IMR-90 (cell line): Measurements from ENCODE around the gene ANKRD13D. TPM values are rescaled to one million over a fixed set of nuclear protein-coding genes. Genes with fewer than 3 reads are reported as not detected.

Experiments
- ATAC-seq: fragments of 200-7000 bp; cut with Tn5 transposase; 2 replicates; pipeline ENCODE4 v1.9.1; 2020; ENCODE audit warnings: low read depth, mild to moderate bottlenecking, moderate library complexity
- BruUV-seq: library from RNA; stranded (reverse); fragments of 400-500 nt; replicated peaks from 2 replicates; lab custom pipeline; 2021; lab: Mats Ljungman, UMichigan
- CTCF ChIA-PET: fragments of 300-600 bp; formaldehyde crosslinking; extraction: SDS; loops from one replicate; lab custom pipeline; 2021; ENCODE audit warnings: antibody characterized with exemption; lab: Yijun Ruan, JAX
- POLR2A ChIA-PET: fragments of 300-600 bp; sonication (Branson Sonifier 250); formaldehyde crosslinking; loops from one replicate; lab custom pipeline; 2022; ENCODE audit warnings: antibody characterized with exemption; ENCODE audit not compliant: unreplicated experiment; lab: Charles Lee
- DNase-seq: peaks from one replicate; pipeline ENCODE4 v3.0.0; 2013
- H2AFZ ChIP-seq: replicated peaks from 2 replicates; pipeline ENCODE3; 2013; ENCODE audit warnings: low read length, mild to moderate bottlenecking; ENCODE audit not compliant: poor library complexity
- H2AK5ac ChIP-seq: 2 replicates; pipeline ENCODE4 v1.6.1; 2013; ENCODE audit warnings: low read depth, low read length, inconsistent platforms
- H2AK9ac ChIP-seq: replicated peaks from 2 replicates; pipeline ENCODE3; 2013; ENCODE audit warnings: mild to moderate bottlenecking, low read depth, low read length, moderate library complexity; ENCODE audit not compliant: poor library complexity
- H2BK120ac ChIP-seq: 2 replicates; pipeline ENCODE4 v1.6.1; 2013; ENCODE audit warnings: low read depth, low read length, inconsistent platforms
- H2BK15ac ChIP-seq: 3 replicates; pipeline ENCODE4 v1.6.1; 2013; ENCODE audit warnings: low read depth, low read length, inconsistent platforms
- H2BK20ac ChIP-seq: 2 replicates; pipeline ENCODE4 v1.6.1; 2013; ENCODE audit warnings: low read depth, mild to moderate bottlenecking, inconsistent platforms, low read length, moderate library complexity
- H2BK5ac ChIP-seq: 2 replicates; pipeline ENCODE4 v1.6.1; 2013; ENCODE audit warnings: mild to moderate bottlenecking, low read depth, low read length, inconsistent platforms; ENCODE audit not compliant: poor library complexity, severe bottlenecking
- H3K14ac ChIP-seq: replicated peaks from 2 replicates; pipeline ENCODE4 v1.6.1; 2013; ENCODE audit warnings: low read depth, low read length, inconsistent platforms
- H3K18ac ChIP-seq: 2 replicates; pipeline ENCODE4 v1.6.1; 2013; ENCODE audit warnings: low read depth, low read length, control low read depth
- H3K23ac ChIP-seq: 2 replicates; pipeline ENCODE4 v1.6.1; 2013; ENCODE audit warnings: low read depth, low read length, inconsistent platforms
- H3K27ac ChIP-seq: 2 replicates; pipeline ENCODE4 v1.5.1; 2013; ENCODE audit warnings: mild to moderate bottlenecking, control low read depth, low read length; ENCODE audit not compliant: insufficient read depth
- H3K27me3 ChIP-seq: 2 replicates; pipeline ENCODE4 v1.6.1; 2013; ENCODE audit warnings: low read length; ENCODE audit not compliant: control insufficient read depth, insufficient read depth
- H3K36me3 ChIP-seq: 2 replicates; pipeline ENCODE4 v1.6.1; 2013; ENCODE audit warnings: low read length, mixed read lengths; ENCODE audit not compliant: control insufficient read depth, insufficient read depth
- H3K4ac ChIP-seq: 2 replicates; pipeline ENCODE4 v1.6.1; 2013; ENCODE audit warnings: low read depth, low read length, inconsistent platforms
- H3K4me1 ChIP-seq: 2 replicates; pipeline ENCODE4 v1.6.1; 2013; ENCODE audit warnings: low read length, mixed read lengths; ENCODE audit not compliant: control insufficient read depth, insufficient read depth
- H3K4me2 ChIP-seq: 2 replicates; pipeline ENCODE4 v1.6.1; 2013; ENCODE audit warnings: low read depth, mild to moderate bottlenecking, control low read depth, low read length, moderate library complexity
- H3K4me3 ChIP-seq: 2 replicates; pipeline ENCODE4 v1.5.1; 2013; ENCODE audit warnings: low read depth, mild to moderate bottlenecking, control low read depth, low read length, moderate library complexity; ENCODE audit not compliant: insufficient read depth
- H3K56ac ChIP-seq: 2 replicates; pipeline ENCODE4 v1.6.1; 2013; ENCODE audit warnings: low read length, inconsistent platforms; ENCODE audit not compliant: insufficient read depth; ENCODE audit errors: extremely low read depth
- H3K79me1 ChIP-seq, 2 experiments: 2 replicates each; pipeline ENCODE4 v1.6.1; 2013; ENCODE audit warnings: low read length in 2 of 2, inconsistent platforms in 1 of 2, low read depth in 1 of 2
- H3K9ac ChIP-seq: 2 replicates; pipeline ENCODE4 v1.6.1; 2013; ENCODE audit warnings: low read depth, low read length, control low read depth
- H3K9me1 ChIP-seq: 2 replicates; pipeline ENCODE4 v1.6.1; 2013; ENCODE audit warnings: low read length, inconsistent platforms; ENCODE audit not compliant: insufficient read depth
- H3K9me3 ChIP-seq: 2 replicates; pipeline ENCODE4 v1.6.1; 2013; ENCODE audit warnings: low read length; ENCODE audit not compliant: control insufficient read depth, insufficient read depth
- H4K20me1 ChIP-seq: 2 replicates; pipeline ENCODE4 v1.6.1; 2013; ENCODE audit warnings: low read length, inconsistent platforms; ENCODE audit not compliant: insufficient read depth
- H4K5ac ChIP-seq: 2 replicates; pipeline ENCODE4 v1.6.1; 2013; ENCODE audit warnings: mild to moderate bottlenecking, low read depth, low read length, control low read depth
- H4K8ac ChIP-seq, 2 experiments: 2 replicates each; pipeline ENCODE4 v1.6.1; 2013; ENCODE audit warnings: low read depth in 2 of 2, low read length in 2 of 2, control low read depth in 1 of 2, inconsistent platforms in 1 of 2
- H4K91ac ChIP-seq: 2 replicates; pipeline ENCODE4 v1.6.1; 2013; ENCODE audit warnings: low read depth, low read length, inconsistent platforms; ENCODE audit not compliant: insufficient read depth
- BHLHE40 ChIP-seq: fragments of 150-350 bp; IDR thresholded peaks from 2 replicates; pipeline ENCODE4 v1.6.1; 2016; ENCODE audit warnings: mild to moderate bottlenecking, low read depth, low read length
- CEBPB ChIP-seq: IDR thresholded peaks from 2 replicates; pipeline ENCODE4 v1.6.1; 2012; ENCODE audit warnings: low read depth, low read length, improper control_type of control experiment
- CHD1 ChIP-seq: IDR thresholded peaks from 2 replicates; pipeline ENCODE4 v1.6.1; 2012; ENCODE audit warnings: low read depth, low read length, improper control_type of control experiment
- ELK1 ChIP-seq: fragments of 150-350 bp; IDR thresholded peaks from 2 replicates; pipeline ENCODE4 v1.6.1; 2016; ENCODE audit warnings: low read depth, mild to moderate bottlenecking, low read length, moderate library complexity, borderline replicate concordance
- FOS ChIP-seq: fragments of 150-350 bp; IDR thresholded peaks from 2 replicates; pipeline ENCODE4 v1.6.1; 2016; ENCODE audit warnings: low read depth, low read length
- MAFK ChIP-seq: IDR thresholded peaks from 2 replicates; pipeline ENCODE4 v1.6.1; 2012; ENCODE audit warnings: low read depth, low read length, improper control_type of control experiment
- MAZ ChIP-seq: IDR thresholded peaks from 2 replicates; pipeline ENCODE4 v1.6.1; 2012; ENCODE audit warnings: low read depth, mild to moderate bottlenecking, low read length, improper control_type of control experiment, moderate library complexity, borderline replicate concordance
- MXI1 ChIP-seq: IDR thresholded peaks from 2 replicates; pipeline ENCODE4 v1.6.1; 2012; ENCODE audit warnings: low read depth, mild to moderate bottlenecking, low read length, moderate library complexity, borderline replicate concordance
- POLR2A ChIP-seq: IDR thresholded peaks from 2 replicates; pipeline ENCODE4 v1.6.1; 2012; ENCODE audit warnings: mild to moderate bottlenecking, low read depth, low read length
- RAD21 ChIP-seq: IDR thresholded peaks from 2 replicates; pipeline ENCODE4 v1.6.1; 2012; ENCODE audit warnings: low read length, improper control_type of control experiment
- RCOR1 ChIP-seq: IDR thresholded peaks from 2 replicates; pipeline ENCODE4 v1.6.1; 2012; ENCODE audit warnings: mild to moderate bottlenecking, low read length, improper control_type of control experiment; ENCODE audit not compliant: insufficient replicate concordance
- RFX5 ChIP-seq: IDR thresholded peaks from 2 replicates; pipeline ENCODE4 v1.8.0; 2012; ENCODE audit warnings: low read depth, mild to moderate bottlenecking, low read length, moderate library complexity
- SMC3 ChIP-seq: fragments of 150-350 bp; IDR thresholded peaks from 2 replicates; pipeline ENCODE4 v1.6.1; 2016; ENCODE audit warnings: low read depth, mild to moderate bottlenecking, antibody characterized with exemption, low read length, moderate library complexity
- USF2 ChIP-seq: fragments of 150-350 bp; IDR thresholded peaks from 2 replicates; pipeline ENCODE4 v1.6.1; 2017; ENCODE audit warnings: mild to moderate bottlenecking, antibody characterized with exemption, low read length, low read depth
- WGBS, 2 experiments: methylation state at CpG; one replicate each; pipeline versions ENCODE4 v1.1.5 to v1.1.7; 2013; ENCODE audit warnings: missing lambda C conversion rate in 2 of 2; ENCODE audit not compliant: insufficient read length in 1 of 2; ENCODE audit errors: extremely low coverage in 2 of 2; 5-methylcytosine and 5-hydroxymethylcytosine counted together
- dilution Hi-C: fragments of 300-500 bp; cut with HindIII; formaldehyde crosslinking; loops from one replicate; pipeline ENCODE4 v1.14.3; 2018; ENCODE audit warnings: low sequenced_read_pairs; ENCODE audit not compliant: unreplicated experiment
- in situ Hi-C: fragments of 300-500 bp; cut with MboI; formaldehyde crosslinking; loops from 3 replicates; pipeline ENCODE4 v1.14.3; 2019; ENCODE audit warnings: low sequenced_read_pairs, inconsistent platforms, mixed read lengths
- intact Hi-C: fragments of 100-400 bp; cut with micrococcal nuclease; formaldehyde crosslinking; loops from 2 replicates; pipeline ENCODE4 v1.10.0; 2022
- polyA plus RNA-seq, 3 experiments: library from polyadenylated mRNA; depleted of rRNA; stranded (reverse); fragments of >200 nt; gene quantifications; 2 replicates each; pipeline ENCODE4 v1.2.3, GENCODE V29; 2012; ENCODE audit warnings: low replicate concordance in 1 of 3
- total RNA-seq: library from RNA; depleted of rRNA; stranded (reverse); fragments of >200 nt; gene quantifications from 2 replicates; pipeline ENCODE4 v1.2.3, GENCODE V29; 2012

ANKRD13D gene
- total and polyA plus RNA-seq, 2 of the 4 experiments (the other 2 are of a cell fraction) = 7.3 to 38.4 TPM

- peak overlapping the region; percentile 95 for H3K4ac ChIP-seq
- H3K9me1 ChIP-seq = peaks cover 36% of the 10 kb centered on the region
- H3K4me3 ChIP-seq = no peak overlapping the region
- peaks cover 9% of the 10 kb centered on the region; the same call in 1 of the 2 replicates for H3K36me3 ChIP-seq
- no peaks in the 10 kb centered on the region for H3K27me3 ChIP-seq
- H2BK5ac ChIP-seq = peak overlapping the region; percentile 14
- peaks cover 41% of the 10 kb centered on the region for H3K4me1 ChIP-seq
- peak overlapping the region; percentile 86 for H2AK9ac ChIP-seq
- peak overlapping the region; percentile 76; the same call in 1 of the 2 replicates for H3K23ac ChIP-seq
- peaks cover 27 to 100% of the 10 kb centered on the region in 2 experiments; a peak in 3 of 4 replicates for H3K79me1 ChIP-seq
- H3K18ac ChIP-seq = no peak overlapping the region
- H3K27ac ChIP-seq = peak overlapping the region; percentile 36
- peak overlapping the region; percentile 97 for H4K91ac ChIP-seq
- H4K20me1 ChIP-seq = peaks cover 39% of the 10 kb centered on the region
- H4K8ac ChIP-seq = peak overlapping the region; percentile 72 to 93; a peak in 2 of 4 replicates
- no TSS peak for BruUV-seq
- intact Hi-C loops (no loop called here), in situ Hi-C loops (no loop called here), dilution Hi-C loops (no loop called here)
- 91% methylated on average over 11 of the region's 23 CpGs; no CpG with 5 or more reads in 1 of the 2 experiments for WGBS, 2 experiments
- ChIA-PET POLR2A (no interaction called here), CTCF (no interaction called here)
- peak overlapping the region; percentile 86 for H2AK5ac ChIP-seq
- DNase-seq (no peak), ATAC-seq (no peak)
- H3K14ac ChIP-seq = peak overlapping the region; percentile 43
- H2BK20ac ChIP-seq = peak overlapping the region; percentile 39
- H3K9ac ChIP-seq = no peak overlapping the region
- H4K5ac ChIP-seq = no peak overlapping the region
- no peak overlapping the region for H2AFZ ChIP-seq
- no peak overlapping the region for H3K4me2 ChIP-seq
- no peaks in the 10 kb centered on the region for H3K9me3 ChIP-seq
- H3K56ac ChIP-seq = no peak overlapping the region
- H2BK15ac ChIP-seq = no peak overlapping the region
- peak overlapping the region; percentile 92 for H2BK120ac ChIP-seq
- TF ChIP-seq RAD21 (no peak), RCOR1 (no peak), FOS (no peak), CEBPB (no peak), RFX5 (no peak), MAFK (no peak), BHLHE40 (no peak), CHD1 (no peak), POLR2A (no peak), MAZ (no peak), ELK1 (no peak), MXI1 (no peak), USF2 (no peak), SMC3 (no peak)
Observed at GRCh38 chr11:67272327-67273259, 16.5 kb upstream of the ANKRD13D start.
